B cell (primary cell): ENCODE results near the gene CCR5AS.
"Not testable (repeated sequence)": the region's sequence is repeated elsewhere in the genome, so short reads cannot be mapped to it uniquely, and the experiment has no call there.

Source experiments
- ATAC-seq: fragments of 200-7000 bp; cut with Tn5 transposase; one replicate; pipeline ENCODE4 v1.10.0; 2021; ENCODE audit warnings: low read depth, mild to moderate bottlenecking, moderate number of reproducible peaks, moderate library complexity
- CTCF ChIA-PET: fragments of 350-600 bp; sonication (Branson Sonifier 250); formaldehyde crosslinking; loops from one replicate; lab custom pipeline; 2021; ENCODE audit warnings: antibody characterized with exemption, inconsistent platforms; lab: Charles Lee
- POLR2A ChIA-PET: fragments of 350-600 bp; sonication (Branson Sonifier 250); formaldehyde crosslinking; loops from one replicate; lab custom pipeline; 2021; ENCODE audit warnings: antibody characterized with exemption; lab: Charles Lee
- DNase-seq: peaks from one replicate; pipeline ENCODE4 v3.0.0; 2013
- H2AFZ ChIP-seq: 2 replicates; pipeline ENCODE4 v1.6.1; 2012; ENCODE audit warnings: mild to moderate bottlenecking, low read depth, low read length; ENCODE audit not compliant: insufficient read depth, poor library complexity, severe bottlenecking
- H3K27ac ChIP-seq, 2 donors: 1 replicate in 1 of 2; 2 replicates in 1 of 2; pipeline ENCODE4 v1.5.1; 2012 to 2013; ENCODE audit warnings: low read length in 2 of 2, mild to moderate bottlenecking in 2 of 2, moderate library complexity in 1 of 2
- H3K27me3 ChIP-seq, 4 experiments: fragments of 200-600 bp in 1 of 4; sonication (generic) in 1 of 4; replicated peaks in 1 of 4; 1 replicate in 2 of 4; 2 replicates in 2 of 4; pipeline versions ENCODE4 v1.6.1 to v1.7.0; 2013 to 2016; ENCODE audit warnings: low read length in 3 of 4, mild to moderate bottlenecking in 2 of 4, mixed read lengths in 1 of 4, moderate library complexity in 1 of 4; ENCODE audit not compliant: insufficient read depth in 4 of 4, control insufficient read depth in 3 of 4; ENCODE audit errors: control extremely low read depth in 1 of 4
- H3K36me3 ChIP-seq, 2 experiments: replicated peaks in 1 of 2; 1 replicate in 1 of 2; 2 replicates in 1 of 2; pipeline versions ENCODE4 v1.6.1 to v1.7.1; 2013; ENCODE audit warnings: low read length in 1 of 2; ENCODE audit not compliant: insufficient read depth in 2 of 2, control insufficient read depth in 1 of 2; ENCODE audit errors: control extremely low read depth in 1 of 2, extremely low read depth in 1 of 2
- H3K4me1 ChIP-seq, 2 donors: fragments of 200-600 bp in 1 of 2; sonication (generic) in 1 of 2; 1 replicate in 1 of 2; 2 replicates in 1 of 2; pipeline versions ENCODE4 v1.5.1 to v1.6.1; 2013 to 2017; ENCODE audit warnings: low read length in 2 of 2; ENCODE audit not compliant: control insufficient read depth in 2 of 2, insufficient read depth in 2 of 2
- H3K4me2 ChIP-seq: replicated peaks from 2 replicates; pipeline ENCODE3; 2012; ENCODE audit warnings: mild to moderate bottlenecking, low read depth, low read length; ENCODE audit not compliant: poor library complexity, severe bottlenecking
- H3K4me3 ChIP-seq, 5 experiments: fragments of 200-600 bp in 1 of 5; sonication (generic) in 1 of 5; 1 replicate in 3 of 5; 2 replicates in 2 of 5; pipeline versions ENCODE4 v1.5.1 to v1.7.0; 2011 to 2016; ENCODE audit warnings: low read length in 4 of 5, mild to moderate bottlenecking in 4 of 5, low read depth in 2 of 5, control low read depth in 1 of 5, moderate library complexity in 1 of 5; ENCODE audit not compliant: insufficient read depth in 1 of 5; ENCODE audit errors: control extremely low read depth in 1 of 5, extremely low read depth in 1 of 5
- H3K79me2 ChIP-seq: fragments of 200-600 bp; sonication (generic); one replicate; pipeline ENCODE4 v1.6.0; 2016; ENCODE audit warnings: low read length; ENCODE audit not compliant: control insufficient read depth, insufficient read depth
- H3K9ac ChIP-seq: fragments of 200-600 bp; sonication (generic); 2 replicates; pipeline ENCODE4 v1.6.1; 2017; ENCODE audit warnings: mild to moderate bottlenecking, low read length, moderate library complexity
- H3K9me3 ChIP-seq, 3 donors: one replicate each; pipeline versions ENCODE4 v1.6.1 to v1.7.1; 2013; ENCODE audit warnings: low read length in 2 of 3; ENCODE audit not compliant: control insufficient read depth in 2 of 3, insufficient read depth in 1 of 3; ENCODE audit errors: control extremely low read depth in 1 of 3
- H4K20me1 ChIP-seq: 2 replicates; pipeline ENCODE4 v1.6.0; 2012; ENCODE audit warnings: mild to moderate bottlenecking, low read length; ENCODE audit not compliant: insufficient read depth, control insufficient read depth, poor library complexity, severe bottlenecking
- H3K27ac Mint-ChIP-seq: one replicate; pipeline ENCODE4 v1.8.0; 2021; ENCODE audit warnings: mixed read lengths
- H3K27me3 Mint-ChIP-seq: one replicate; pipeline ENCODE4 v1.8.0; 2021; ENCODE audit warnings: mixed read lengths
- H3K4me1 Mint-ChIP-seq: one replicate; pipeline ENCODE4 v1.8.0; 2021; ENCODE audit warnings: mixed read lengths
- H3K4me3 Mint-ChIP-seq: one replicate; pipeline ENCODE4 v1.8.0; 2021; ENCODE audit warnings: mixed read lengths
- H3K9me3 Mint-ChIP-seq: one replicate; pipeline ENCODE4 v1.8.0; 2022; ENCODE audit warnings: mixed read lengths; ENCODE audit not compliant: insufficient read depth
- EZH2 ChIP-seq: IDR thresholded peaks from 2 replicates; pipeline ENCODE4 v1.6.1; 2012; ENCODE audit warnings: borderline replicate concordance, low read depth, mild to moderate bottlenecking, moderate library complexity, low read length; ENCODE audit not compliant: insufficient read depth, poor library complexity, severe bottlenecking
- WGBS: methylation state at CpG from one replicate; pipeline ENCODE4 v1.1.5; 2013; ENCODE audit warnings: missing lambda C conversion rate; ENCODE audit not compliant: insufficient coverage; 5-methylcytosine and 5-hydroxymethylcytosine counted together
- intact Hi-C: fragments of 100-400 bp; cut with micrococcal nuclease; formaldehyde crosslinking; loops from one replicate; pipeline ENCODE4 v1.10.0; 2022
- TF ChIP-seq, protein P1 (sequence below): fragments of 200-600 bp; IDR thresholded peaks from one replicate; pipeline ENCODE4 v1.8.0; 2022; ENCODE audit warnings: antibody characterized with exemption, mild to moderate bottlenecking

CCR5AS gene

DNA sequence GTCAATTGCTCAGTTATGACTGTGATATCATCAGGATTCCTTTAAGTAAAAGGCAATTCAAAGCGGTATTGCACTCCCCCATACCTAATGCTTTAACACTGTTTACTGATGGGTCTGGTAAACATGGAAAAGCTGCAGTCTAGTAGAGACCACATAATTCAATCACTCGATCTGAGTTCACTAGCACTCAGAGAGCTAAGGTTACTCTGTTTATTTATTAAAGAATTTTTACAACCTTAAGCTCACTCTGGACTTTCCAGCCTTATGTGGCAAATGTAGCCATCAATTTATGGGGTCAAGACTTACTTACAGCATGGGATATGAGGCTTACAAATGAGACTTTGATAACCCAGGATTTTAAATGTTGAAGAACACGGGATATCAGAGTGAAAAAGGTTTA is 71.3 kb downstream of the CCR5AS start:
- Histone ChIP-seq H3K9me3 (peaks cover 0 to 18% (median 15%) of the 10 kb centered on the region in 3 donors), H3K4me2 (no peak overlapping the region), H3K36me3 (no peaks in the 10 kb centered on the region), H3K9ac (no peak overlapping the region), H4K20me1 (no peaks in the 10 kb centered on the region), H3K27ac (no peak overlapping the region), H3K27me3 (no peaks in the 10 kb centered on the region), H3K79me2 (no peaks in the 10 kb centered on the region), H3K4me1 (no peaks in the 10 kb centered on the region), H2AFZ (no peak overlapping the region), H3K4me3 (no peak overlapping the region)
- CTCF ChIA-PET, result no interaction called here
- no peak overlapping the region for H3K4me3 Mint-ChIP-seq
- peaks cover 5% of the 10 kb centered on the region for H3K4me1 Mint-ChIP-seq
- DNase-seq (no peak), ATAC-seq (no peak)
- TF ChIP-seq, protein P1, sequence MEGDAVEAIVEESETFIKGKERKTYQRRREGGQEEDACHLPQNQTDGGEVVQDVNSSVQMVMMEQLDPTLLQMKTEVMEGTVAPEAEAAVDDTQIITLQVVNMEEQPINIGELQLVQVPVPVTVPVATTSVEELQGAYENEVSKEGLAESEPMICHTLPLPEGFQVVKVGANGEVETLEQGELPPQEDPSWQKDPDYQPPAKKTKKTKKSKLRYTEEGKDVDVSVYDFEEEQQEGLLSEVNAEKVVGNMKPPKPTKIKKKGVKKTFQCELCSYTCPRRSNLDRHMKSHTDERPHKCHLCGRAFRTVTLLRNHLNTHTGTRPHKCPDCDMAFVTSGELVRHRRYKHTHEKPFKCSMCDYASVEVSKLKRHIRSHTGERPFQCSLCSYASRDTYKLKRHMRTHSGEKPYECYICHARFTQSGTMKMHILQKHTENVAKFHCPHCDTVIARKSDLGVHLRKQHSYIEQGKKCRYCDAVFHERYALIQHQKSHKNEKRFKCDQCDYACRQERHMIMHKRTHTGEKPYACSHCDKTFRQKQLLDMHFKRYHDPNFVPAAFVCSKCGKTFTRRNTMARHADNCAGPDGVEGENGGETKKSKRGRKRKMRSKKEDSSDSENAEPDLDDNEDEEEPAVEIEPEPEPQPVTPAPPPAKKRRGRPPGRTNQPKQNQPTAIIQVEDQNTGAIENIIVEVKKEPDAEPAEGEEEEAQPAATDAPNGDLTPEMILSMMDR, result no peak
- no peak for TF ChIP-seq EZH2
- peaks cover 11% of the 10 kb centered on the region for H3K9me3 Mint-ChIP-seq
- H3K27ac Mint-ChIP-seq, result no peak overlapping the region
- no peaks in the 10 kb centered on the region for H3K27me3 Mint-ChIP-seq
- POLR2A ChIA-PET, result no interaction called here
- intact Hi-C loops, result no loop called here
- WGBS, result no CpG with 5 or more reads among the region's 3 CpGs

DNA sequence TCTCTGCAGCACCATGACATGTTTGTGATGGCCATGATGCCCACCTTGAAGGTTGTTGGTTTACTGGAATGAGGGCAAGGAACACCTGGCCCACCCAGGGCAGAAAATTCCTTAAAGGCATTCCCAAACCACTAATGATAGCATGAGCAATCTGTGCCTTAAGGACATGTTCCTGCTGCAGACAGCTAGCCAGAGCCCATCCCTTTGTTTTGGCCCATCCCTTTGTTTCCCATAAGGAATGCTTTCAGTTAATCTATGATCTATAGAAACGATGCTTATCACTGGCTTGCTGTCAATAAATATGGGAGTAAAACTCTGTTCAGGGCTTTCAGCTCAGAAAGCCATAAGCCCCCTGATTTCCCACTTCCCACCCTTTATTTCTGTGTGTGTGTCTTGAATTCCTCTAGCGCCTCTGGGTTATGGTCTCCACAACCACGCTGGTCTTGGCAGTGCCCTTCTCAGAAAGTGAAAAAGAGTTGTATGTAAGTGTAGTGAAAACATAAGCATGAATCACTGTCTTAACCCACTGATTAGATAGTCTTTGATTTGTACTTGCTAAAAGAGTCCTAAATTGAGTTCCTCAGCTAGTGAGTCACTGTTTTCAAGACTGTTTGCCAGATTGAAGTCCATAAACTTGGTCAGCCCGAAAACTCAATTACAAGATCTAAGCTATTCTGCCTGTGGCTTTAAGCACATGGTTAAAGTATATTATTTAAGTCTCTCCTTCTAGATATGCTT is 72.0 kb downstream of the CCR5AS start:
- H3K9me3 ChIP-seq, result peaks cover 0 to 18% (median 15%) of the 10 kb centered on the region in 3 donors
- intact Hi-C loops, result no loop called here
- peaks cover 5% of the 10 kb centered on the region for H3K4me1 Mint-ChIP-seq
- H3K27me3 ChIP-seq, result no peaks in the 10 kb centered on the region
- no peak overlapping the region for H3K4me3 ChIP-seq
- H3K9me3 Mint-ChIP-seq, result peaks cover 9% of the 10 kb centered on the region
- no peak overlapping the region for H3K9ac ChIP-seq
- H3K27ac ChIP-seq, result no peak overlapping the region
- no peak overlapping the region for H3K4me2 ChIP-seq
- CTCF ChIA-PET, result no interaction called here
- 67% methylated on average over 1 of the region's 4 CpGs for WGBS
- DNase-seq (no peak), ATAC-seq (no peak)
- no peak for TF ChIP-seq EZH2
- TF ChIP-seq, protein P1, result no peak
- H2AFZ ChIP-seq, result no peak overlapping the region
- H3K4me1 ChIP-seq, result no peaks in the 10 kb centered on the region
- no peaks in the 10 kb centered on the region for H3K36me3 ChIP-seq
- no peaks in the 10 kb centered on the region for H3K27me3 Mint-ChIP-seq
- H3K4me3 Mint-ChIP-seq, result no peak overlapping the region
- no peaks in the 10 kb centered on the region for H4K20me1 ChIP-seq
- POLR2A ChIA-PET, result no interaction called here
- no peak overlapping the region for H3K27ac Mint-ChIP-seq
- no peaks in the 10 kb centered on the region for H3K79me2 ChIP-seq

DNA sequence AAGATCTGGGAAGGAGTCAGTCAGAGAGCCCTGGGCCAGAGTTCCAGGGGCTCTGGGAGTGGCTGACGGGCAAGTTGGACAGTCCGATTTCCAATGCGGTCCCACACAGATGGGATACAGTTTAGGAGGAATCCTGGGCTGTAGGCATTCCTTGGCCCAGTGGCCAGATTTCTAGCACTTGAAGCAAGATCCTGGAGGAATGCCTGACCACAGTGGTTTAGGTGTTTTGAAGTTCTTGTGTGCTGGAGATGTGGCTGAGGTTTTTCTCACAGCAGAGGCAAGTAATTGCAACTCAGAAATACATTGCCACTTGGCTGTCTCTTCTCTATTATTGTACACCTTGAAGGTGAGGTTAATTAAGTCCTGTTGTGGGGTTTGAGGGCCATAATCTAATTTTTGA is 76.2 kb downstream of the CCR5AS start:
- WGBS, result 95% methylated on average over 3 of the region's 3 CpGs
- H4K20me1 ChIP-seq, CTCF ChIA-PET, H2AFZ ChIP-seq, H3K27me3 ChIP-seq, H3K4me3 Mint-ChIP-seq, H3K9me3 ChIP-seq, H3K4me1 Mint-ChIP-seq, H3K27ac ChIP-seq, H3K27me3 Mint-ChIP-seq, intact Hi-C loops, DNase-seq, ATAC-seq, H3K9me3 Mint-ChIP-seq, H3K4me3 ChIP-seq, H3K36me3 ChIP-seq, H3K9ac ChIP-seq, H3K4me1 ChIP-seq, H3K79me2 ChIP-seq, H3K27ac Mint-ChIP-seq, POLR2A ChIA-PET, H3K4me2 ChIP-seq: not testable (repeated sequence)
